ENCODE measurements around the gene HOXA9.

The HOXA9 gene

GRCh38 chr7:27112955-27113949 is 52.1 kb downstream of the HOXA9 start:
- TF ChIP-seq POLR2A (IDR thresholded peaks at IDR 0.05; ENCODE audit: extremely low read depth, insufficient read length) (no peak), MAX (IDR thresholded peaks at IDR 0.05; ENCODE audit: low read depth, low read length) (no peak), CTCF (IDR thresholded peaks at IDR 0.05; ENCODE audit: low read depth, low read length) (no peak), MYC (IDR thresholded peaks at IDR 0.05; ENCODE audit: low read depth, low read length) (no peak)
- H3K4me3 ChIP-seq (ENCODE audit: low read depth, low read length): no peak overlapping the region
- DNase-seq (ENCODE audit: low read depth): no peak

All from NB4 (cell line).